ENCODE data around the gene SYK. TPM values are rescaled to one million over a fixed set of nuclear protein-coding genes. Genes with fewer than 3 reads are reported as not detected.
A peak's percentile ranks its signal among the peaks of the same experiment; 100 is the strongest.

Gene SYK
- polyA plus RNA-seq, 3 donors = 51.1 to 186 (median 177) TPM

DNA sequence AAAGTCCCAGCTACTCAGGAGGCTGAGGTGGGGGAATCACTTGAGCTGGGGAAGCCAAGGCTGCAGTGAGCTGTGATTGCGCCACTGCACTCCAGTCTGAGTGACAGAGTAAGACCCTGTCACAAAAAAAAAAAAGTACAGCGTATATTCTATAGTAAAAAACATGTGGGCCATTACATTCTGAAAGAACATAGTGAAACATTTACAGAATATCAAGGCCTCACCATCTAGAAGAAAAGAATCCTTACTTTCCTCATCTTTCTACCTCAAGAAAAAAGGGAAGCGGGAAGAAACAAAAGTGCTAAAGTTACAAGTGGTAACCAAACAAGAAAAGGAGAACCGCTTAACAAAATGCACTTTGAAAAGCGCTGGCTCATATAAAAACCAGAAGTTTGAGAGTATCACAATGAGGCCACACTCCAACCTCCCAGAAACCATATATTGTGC lies 5.7 kb upstream of the SYK start:
- Mint-ChIP-seq H3K27ac (peak overlapping the region; percentile 87 to 98 (median 96)), H3K36me3 (peaks cover 0 to 3% of the 10 kb centered on the region in 2 donors), H3K9me3 (peaks cover 0 to 4% (median 0%) of the 10 kb centered on the region in 7 donors), H3K4me1 (peaks cover 66% of the 10 kb centered on the region), H3K4me3 (peak overlapping the region in 1 of 2 donors; percentile 66), H3K27me3 (ENCODE audit: low read depth in 3 of 3) (peaks cover 0 to 3% (median 1%) of the 10 kb centered on the region in 3 donors)
- H3K9ac ChIP-seq (ENCODE audit: insufficient read depth, low read length, poor library complexity, severe bottlenecking) = peak overlapping the region; percentile 42
- intact Hi-C loops (cut with micrococcal nuclease) = no loop called here
- TF ChIP-seq, protein P1, sequence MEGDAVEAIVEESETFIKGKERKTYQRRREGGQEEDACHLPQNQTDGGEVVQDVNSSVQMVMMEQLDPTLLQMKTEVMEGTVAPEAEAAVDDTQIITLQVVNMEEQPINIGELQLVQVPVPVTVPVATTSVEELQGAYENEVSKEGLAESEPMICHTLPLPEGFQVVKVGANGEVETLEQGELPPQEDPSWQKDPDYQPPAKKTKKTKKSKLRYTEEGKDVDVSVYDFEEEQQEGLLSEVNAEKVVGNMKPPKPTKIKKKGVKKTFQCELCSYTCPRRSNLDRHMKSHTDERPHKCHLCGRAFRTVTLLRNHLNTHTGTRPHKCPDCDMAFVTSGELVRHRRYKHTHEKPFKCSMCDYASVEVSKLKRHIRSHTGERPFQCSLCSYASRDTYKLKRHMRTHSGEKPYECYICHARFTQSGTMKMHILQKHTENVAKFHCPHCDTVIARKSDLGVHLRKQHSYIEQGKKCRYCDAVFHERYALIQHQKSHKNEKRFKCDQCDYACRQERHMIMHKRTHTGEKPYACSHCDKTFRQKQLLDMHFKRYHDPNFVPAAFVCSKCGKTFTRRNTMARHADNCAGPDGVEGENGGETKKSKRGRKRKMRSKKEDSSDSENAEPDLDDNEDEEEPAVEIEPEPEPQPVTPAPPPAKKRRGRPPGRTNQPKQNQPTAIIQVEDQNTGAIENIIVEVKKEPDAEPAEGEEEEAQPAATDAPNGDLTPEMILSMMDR (IDR thresholded peaks at IDR 0.05) = no peak
- no CpG with 5 or more reads among the region's 5 CpGs for WGBS (ENCODE audit: insufficient coverage)
- no peaks in the 10 kb centered on the region for H3K9me3 ChIP-seq (replicated peaks in 1 of 2; ENCODE audit: control insufficient read depth in 1 of 2, insufficient read depth in 1 of 2, low read length in 2 of 2)
- H2AFZ ChIP-seq (ENCODE audit: insufficient read depth, low read depth, low read length, poor library complexity, severe bottlenecking) = no peak overlapping the region
- no peaks in the 10 kb centered on the region for H3K36me3 ChIP-seq (replicated peaks in 1 of 2; ENCODE audit: control insufficient read depth in 1 of 2, insufficient read depth in 2 of 2, low read length in 2 of 2)
- peaks cover 68 to 78% of the 10 kb centered on the region in 2 donors for H3K4me1 ChIP-seq (ENCODE audit: control insufficient read depth in 1 of 2, insufficient read depth in 2 of 2, low read length in 2 of 2)
- H3K4me2 ChIP-seq (replicated peaks; ENCODE audit: extremely low read depth, low read length, poor library complexity, severe bottlenecking) = peak overlapping the region; percentile 73
- H3K27me3 ChIP-seq (ENCODE audit: control insufficient read depth in 2 of 2, insufficient read depth in 2 of 2, low read length in 2 of 2) = no peaks in the 10 kb centered on the region
- DNase-seq = peak; percentile 71 to 92 (median 90)
- H3K27ac ChIP-seq (ENCODE audit: low read depth in 1 of 2, low read length in 2 of 2) = peak overlapping the region; percentile 80 to 92
- H3K79me2 ChIP-seq (ENCODE audit: insufficient read depth, low read length) = peaks cover 33% of the 10 kb centered on the region
- peak overlapping the region in 2 of 3 experiments; percentile 5 to 68 for H3K4me3 ChIP-seq (replicated peaks in 1 of 3; ENCODE audit: low read depth in 2 of 3, low read length in 3 of 3)
- H4K20me1 ChIP-seq (ENCODE audit: insufficient read depth, low read length) = no peaks in the 10 kb centered on the region

DNA sequence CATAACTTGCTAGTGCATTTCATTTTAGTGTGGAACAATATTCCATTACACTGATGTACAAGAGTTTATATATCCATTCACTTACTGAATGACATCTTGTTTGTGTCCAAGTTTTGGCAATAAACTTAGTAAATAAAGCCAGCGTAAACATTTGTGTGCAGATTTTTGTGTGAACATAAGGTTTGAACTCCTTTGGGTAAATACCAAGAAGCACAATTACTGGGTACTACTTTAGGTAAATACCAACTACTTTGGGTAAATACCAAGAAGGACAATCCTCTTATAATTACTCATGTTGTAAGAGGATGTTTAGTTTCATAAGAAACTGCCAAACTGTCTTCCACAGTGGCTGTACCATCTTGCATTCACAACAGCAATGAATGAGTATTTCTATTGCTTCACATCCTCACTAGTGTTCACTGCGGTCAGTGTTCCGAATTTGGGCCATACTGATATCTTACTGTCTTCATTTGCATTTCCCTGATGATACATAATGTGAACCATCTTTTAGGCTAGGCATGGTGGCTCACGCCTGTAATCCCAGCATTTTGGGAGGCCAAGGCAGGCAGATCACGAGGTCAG lies 2.3 kb upstream of the SYK start:
- Histone ChIP-seq H3K4me3 (replicated peaks in 1 of 3; ENCODE audit: low read depth in 2 of 3, low read length in 3 of 3) (no peak overlapping the region), H3K27me3 (ENCODE audit: control insufficient read depth in 2 of 2, insufficient read depth in 2 of 2, low read length in 2 of 2) (no peaks in the 10 kb centered on the region), H3K4me1 (ENCODE audit: control insufficient read depth in 1 of 2, insufficient read depth in 2 of 2, low read length in 2 of 2) (peaks cover 74 to 88% of the 10 kb centered on the region in 2 donors), H2AFZ (ENCODE audit: insufficient read depth, low read depth, low read length, poor library complexity, severe bottlenecking) (no peak overlapping the region), H4K20me1 (ENCODE audit: insufficient read depth, low read length) (peaks cover 10% of the 10 kb centered on the region), H3K36me3 (replicated peaks in 1 of 2; ENCODE audit: control insufficient read depth in 1 of 2, insufficient read depth in 2 of 2, low read length in 2 of 2) (no peaks in the 10 kb centered on the region), H3K27ac (ENCODE audit: low read depth in 1 of 2, low read length in 2 of 2) (peak overlapping the region; percentile 72 to 99), H3K79me2 (ENCODE audit: insufficient read depth, low read length) (peaks cover 64% of the 10 kb centered on the region), H3K9me3 (replicated peaks in 1 of 2; ENCODE audit: control insufficient read depth in 1 of 2, insufficient read depth in 1 of 2, low read length in 2 of 2) (no peaks in the 10 kb centered on the region), H3K9ac (ENCODE audit: insufficient read depth, low read length, poor library complexity, severe bottlenecking) (peak overlapping the region; percentile 16), H3K4me2 (replicated peaks; ENCODE audit: extremely low read depth, low read length, poor library complexity, severe bottlenecking) (peak overlapping the region; percentile 77)
- DNase-seq = peak; percentile 85 to 96 (median 94)
- 7% methylated on average over 3 of the region's 5 CpGs for whole genome bisulfite sequencing (ENCODE audit: insufficient coverage)
- TF ChIP-seq, protein P1 (IDR thresholded peaks at IDR 0.05) = no peak
- peak overlapping the region; percentile 21 to 52 for H3K4me3 Mint-ChIP-seq
- peak overlapping the region; percentile 95 to 99 (median 97) for H3K27ac Mint-ChIP-seq
- peaks cover 65% of the 10 kb centered on the region for H3K4me1 Mint-ChIP-seq
- peaks cover 1 to 3% of the 10 kb centered on the region in 2 donors for H3K36me3 Mint-ChIP-seq
- peaks cover 0 to 5% (median 0%) of the 10 kb centered on the region in 7 donors for H3K9me3 Mint-ChIP-seq
- intact Hi-C loops (cut with micrococcal nuclease) = no loop called here
- H3K27me3 Mint-ChIP-seq (ENCODE audit: low read depth in 3 of 3) = peaks cover 0 to 5% (median 1%) of the 10 kb centered on the region in 3 donors

All from CD14-positive monocyte (primary cell).